IMR-90 (cell line): Measurements from ENCODE around the gene HES7. TPM values are rescaled to one million over a fixed set of nuclear protein-coding genes. Genes with fewer than 3 reads are reported as not detected.

Source experiments
- ATAC-seq: fragments of 200-7000 bp; cut with Tn5 transposase; 2 replicates; pipeline ENCODE4 v1.9.1; 2020; ENCODE audit warnings: low read depth, mild to moderate bottlenecking, moderate library complexity
- BruUV-seq: library from RNA; stranded (reverse); fragments of 400-500 nt; replicated peaks from 2 replicates; lab custom pipeline; 2021; lab: Mats Ljungman, UMichigan
- CTCF ChIA-PET: fragments of 300-600 bp; formaldehyde crosslinking; extraction: SDS; loops from one replicate; lab custom pipeline; 2021; ENCODE audit warnings: antibody characterized with exemption; lab: Yijun Ruan, JAX
- POLR2A ChIA-PET: fragments of 300-600 bp; sonication (Branson Sonifier 250); formaldehyde crosslinking; loops from one replicate; lab custom pipeline; 2022; ENCODE audit warnings: antibody characterized with exemption; ENCODE audit not compliant: unreplicated experiment; lab: Charles Lee
- DNase-seq: peaks from one replicate; pipeline ENCODE4 v3.0.0; 2013
- H2AFZ ChIP-seq: replicated peaks from 2 replicates; pipeline ENCODE3; 2013; ENCODE audit warnings: low read length, mild to moderate bottlenecking; ENCODE audit not compliant: poor library complexity
- H2AK5ac ChIP-seq: 2 replicates; pipeline ENCODE4 v1.6.1; 2013; ENCODE audit warnings: low read depth, low read length, inconsistent platforms
- H2AK9ac ChIP-seq: replicated peaks from 2 replicates; pipeline ENCODE3; 2013; ENCODE audit warnings: mild to moderate bottlenecking, low read depth, low read length, moderate library complexity; ENCODE audit not compliant: poor library complexity
- H2BK120ac ChIP-seq: 2 replicates; pipeline ENCODE4 v1.6.1; 2013; ENCODE audit warnings: low read depth, low read length, inconsistent platforms
- H2BK15ac ChIP-seq: 3 replicates; pipeline ENCODE4 v1.6.1; 2013; ENCODE audit warnings: low read depth, low read length, inconsistent platforms
- H2BK20ac ChIP-seq: 2 replicates; pipeline ENCODE4 v1.6.1; 2013; ENCODE audit warnings: low read depth, mild to moderate bottlenecking, inconsistent platforms, low read length, moderate library complexity
- H2BK5ac ChIP-seq: 2 replicates; pipeline ENCODE4 v1.6.1; 2013; ENCODE audit warnings: mild to moderate bottlenecking, low read depth, low read length, inconsistent platforms; ENCODE audit not compliant: poor library complexity, severe bottlenecking
- H3K14ac ChIP-seq: replicated peaks from 2 replicates; pipeline ENCODE4 v1.6.1; 2013; ENCODE audit warnings: low read depth, low read length, inconsistent platforms
- H3K18ac ChIP-seq: 2 replicates; pipeline ENCODE4 v1.6.1; 2013; ENCODE audit warnings: low read depth, low read length, control low read depth
- H3K23ac ChIP-seq: 2 replicates; pipeline ENCODE4 v1.6.1; 2013; ENCODE audit warnings: low read depth, low read length, inconsistent platforms
- H3K27ac ChIP-seq: 2 replicates; pipeline ENCODE4 v1.5.1; 2013; ENCODE audit warnings: mild to moderate bottlenecking, control low read depth, low read length; ENCODE audit not compliant: insufficient read depth
- H3K27me3 ChIP-seq: 2 replicates; pipeline ENCODE4 v1.6.1; 2013; ENCODE audit warnings: low read length; ENCODE audit not compliant: control insufficient read depth, insufficient read depth
- H3K36me3 ChIP-seq: 2 replicates; pipeline ENCODE4 v1.6.1; 2013; ENCODE audit warnings: low read length, mixed read lengths; ENCODE audit not compliant: control insufficient read depth, insufficient read depth
- H3K4ac ChIP-seq: 2 replicates; pipeline ENCODE4 v1.6.1; 2013; ENCODE audit warnings: low read depth, low read length, inconsistent platforms
- H3K4me1 ChIP-seq: 2 replicates; pipeline ENCODE4 v1.6.1; 2013; ENCODE audit warnings: low read length, mixed read lengths; ENCODE audit not compliant: control insufficient read depth, insufficient read depth
- H3K4me2 ChIP-seq: 2 replicates; pipeline ENCODE4 v1.6.1; 2013; ENCODE audit warnings: low read depth, mild to moderate bottlenecking, control low read depth, low read length, moderate library complexity
- H3K4me3 ChIP-seq: 2 replicates; pipeline ENCODE4 v1.5.1; 2013; ENCODE audit warnings: low read depth, mild to moderate bottlenecking, control low read depth, low read length, moderate library complexity; ENCODE audit not compliant: insufficient read depth
- H3K56ac ChIP-seq: 2 replicates; pipeline ENCODE4 v1.6.1; 2013; ENCODE audit warnings: low read length, inconsistent platforms; ENCODE audit not compliant: insufficient read depth; ENCODE audit errors: extremely low read depth
- H3K79me1 ChIP-seq, 2 experiments: 2 replicates each; pipeline ENCODE4 v1.6.1; 2013; ENCODE audit warnings: low read length in 2 of 2, inconsistent platforms in 1 of 2, low read depth in 1 of 2
- H3K9ac ChIP-seq: 2 replicates; pipeline ENCODE4 v1.6.1; 2013; ENCODE audit warnings: low read depth, low read length, control low read depth
- H3K9me1 ChIP-seq: 2 replicates; pipeline ENCODE4 v1.6.1; 2013; ENCODE audit warnings: low read length, inconsistent platforms; ENCODE audit not compliant: insufficient read depth
- H3K9me3 ChIP-seq: 2 replicates; pipeline ENCODE4 v1.6.1; 2013; ENCODE audit warnings: low read length; ENCODE audit not compliant: control insufficient read depth, insufficient read depth
- H4K20me1 ChIP-seq: 2 replicates; pipeline ENCODE4 v1.6.1; 2013; ENCODE audit warnings: low read length, inconsistent platforms; ENCODE audit not compliant: insufficient read depth
- H4K5ac ChIP-seq: 2 replicates; pipeline ENCODE4 v1.6.1; 2013; ENCODE audit warnings: mild to moderate bottlenecking, low read depth, low read length, control low read depth
- H4K8ac ChIP-seq, 2 experiments: 2 replicates each; pipeline ENCODE4 v1.6.1; 2013; ENCODE audit warnings: low read depth in 2 of 2, low read length in 2 of 2, control low read depth in 1 of 2, inconsistent platforms in 1 of 2
- H4K91ac ChIP-seq: 2 replicates; pipeline ENCODE4 v1.6.1; 2013; ENCODE audit warnings: low read depth, low read length, inconsistent platforms; ENCODE audit not compliant: insufficient read depth
- BHLHE40 ChIP-seq: fragments of 150-350 bp; IDR thresholded peaks from 2 replicates; pipeline ENCODE4 v1.6.1; 2016; ENCODE audit warnings: mild to moderate bottlenecking, low read depth, low read length
- CEBPB ChIP-seq: IDR thresholded peaks from 2 replicates; pipeline ENCODE4 v1.6.1; 2012; ENCODE audit warnings: low read depth, low read length, improper control_type of control experiment
- CHD1 ChIP-seq: IDR thresholded peaks from 2 replicates; pipeline ENCODE4 v1.6.1; 2012; ENCODE audit warnings: low read depth, low read length, improper control_type of control experiment
- CTCF ChIP-seq: conservative IDR thresholded peaks from 2 replicates; pipeline ENCODE4 v1.5.1; 2012; ENCODE audit warnings: mild to moderate bottlenecking, low read depth, low read length, improper control_type of control experiment
- ELK1 ChIP-seq: fragments of 150-350 bp; IDR thresholded peaks from 2 replicates; pipeline ENCODE4 v1.6.1; 2016; ENCODE audit warnings: low read depth, mild to moderate bottlenecking, low read length, moderate library complexity, borderline replicate concordance
- FOS ChIP-seq: fragments of 150-350 bp; IDR thresholded peaks from 2 replicates; pipeline ENCODE4 v1.6.1; 2016; ENCODE audit warnings: low read depth, low read length
- MAFK ChIP-seq: IDR thresholded peaks from 2 replicates; pipeline ENCODE4 v1.6.1; 2012; ENCODE audit warnings: low read depth, low read length, improper control_type of control experiment
- MAZ ChIP-seq: IDR thresholded peaks from 2 replicates; pipeline ENCODE4 v1.6.1; 2012; ENCODE audit warnings: low read depth, mild to moderate bottlenecking, low read length, improper control_type of control experiment, moderate library complexity, borderline replicate concordance
- MXI1 ChIP-seq: IDR thresholded peaks from 2 replicates; pipeline ENCODE4 v1.6.1; 2012; ENCODE audit warnings: low read depth, mild to moderate bottlenecking, low read length, moderate library complexity, borderline replicate concordance
- NFE2L2 ChIP-seq: fragments of 150-350 bp; IDR thresholded peaks from 2 replicates; pipeline ENCODE4 v1.6.1; 2016; ENCODE audit warnings: low read depth, mild to moderate bottlenecking, low read length
- RAD21 ChIP-seq: IDR thresholded peaks from 2 replicates; pipeline ENCODE4 v1.6.1; 2012; ENCODE audit warnings: low read length, improper control_type of control experiment
- RCOR1 ChIP-seq: IDR thresholded peaks from 2 replicates; pipeline ENCODE4 v1.6.1; 2012; ENCODE audit warnings: mild to moderate bottlenecking, low read length, improper control_type of control experiment; ENCODE audit not compliant: insufficient replicate concordance
- RFX5 ChIP-seq: IDR thresholded peaks from 2 replicates; pipeline ENCODE4 v1.8.0; 2012; ENCODE audit warnings: low read depth, mild to moderate bottlenecking, low read length, moderate library complexity
- SMC3 ChIP-seq: fragments of 150-350 bp; IDR thresholded peaks from 2 replicates; pipeline ENCODE4 v1.6.1; 2016; ENCODE audit warnings: low read depth, mild to moderate bottlenecking, antibody characterized with exemption, low read length, moderate library complexity
- WGBS, 2 experiments: methylation state at CpG; one replicate each; pipeline versions ENCODE4 v1.1.5 to v1.1.7; 2013; ENCODE audit warnings: missing lambda C conversion rate in 2 of 2; ENCODE audit not compliant: insufficient read length in 1 of 2; ENCODE audit errors: extremely low coverage in 2 of 2; 5-methylcytosine and 5-hydroxymethylcytosine counted together
- dilution Hi-C: fragments of 300-500 bp; cut with HindIII; formaldehyde crosslinking; loops from one replicate; pipeline ENCODE4 v1.14.3; 2018; ENCODE audit warnings: low sequenced_read_pairs; ENCODE audit not compliant: unreplicated experiment
- in situ Hi-C: fragments of 300-500 bp; cut with MboI; formaldehyde crosslinking; loops from 3 replicates; pipeline ENCODE4 v1.14.3; 2019; ENCODE audit warnings: low sequenced_read_pairs, inconsistent platforms, mixed read lengths
- intact Hi-C: fragments of 100-400 bp; cut with micrococcal nuclease; formaldehyde crosslinking; loops from 2 replicates; pipeline ENCODE4 v1.10.0; 2022
- polyA plus RNA-seq, 3 experiments: library from polyadenylated mRNA; depleted of rRNA; stranded (reverse); fragments of >200 nt; gene quantifications; 2 replicates each; pipeline ENCODE4 v1.2.3, GENCODE V29; 2012; ENCODE audit warnings: low replicate concordance in 1 of 3
- total RNA-seq: library from RNA; depleted of rRNA; stranded (reverse); fragments of >200 nt; gene quantifications from 2 replicates; pipeline ENCODE4 v1.2.3, GENCODE V29; 2012

The HES7 gene
- total and polyA plus RNA-seq, 2 of the 4 experiments (the other 2 are of a cell fraction): 0.43 TPM; not detected in 1

GRCh38 chr17:8122924-8123694 lies 797 bp downstream of the HES7 start:
- peak overlapping the region; percentile 73 for H3K4me3 ChIP-seq
- 2% methylated on average over 19 of the region's 55 CpGs; no CpG with 5 or more reads in 1 of the 2 experiments for WGBS, 2 experiments
- peaks cover 24% of the 10 kb centered on the region for H4K20me1 ChIP-seq
- peaks cover 9% of the 10 kb centered on the region for H3K9me1 ChIP-seq
- H3K36me3 ChIP-seq: no peaks in the 10 kb centered on the region
- no peak overlapping the region for H4K8ac ChIP-seq
- H3K4me2 ChIP-seq: peak overlapping the region; percentile 86
- no peak overlapping the region for H3K18ac ChIP-seq
- H2BK20ac ChIP-seq: no peak overlapping the region
- H2AFZ ChIP-seq: peak overlapping the region; percentile 88
- peak overlapping the region; percentile 37; the same call in 1 of the 2 replicates for H3K9ac ChIP-seq
- no peak overlapping the region for H2BK5ac ChIP-seq
- in situ Hi-C loops: loop anchor here (5.0 kb wide), 1 partner anchor 99 kb away; no protein-coding TSS in a partner anchor
- ATAC-seq (no peak), DNase-seq (peak; percentile 27)
- dilution Hi-C loops: loop anchor here (25.0 kb wide), 1 partner anchor 114 kb away; the partner anchor contains the start of genes CTC1 and PFAS
- 0 out of 2 replicates have a peak overlapping the region, but pooled peaks have one; percentile 12 for H3K14ac ChIP-seq
- no peak overlapping the region for H3K56ac ChIP-seq
- peak overlapping the region; percentile 28; the same call in 1 of the 2 replicates for H3K23ac ChIP-seq
- no TSS peak for BruUV-seq
- H3K4ac ChIP-seq: peak overlapping the region; percentile 19; the same call in 1 of the 2 replicates
- no peak overlapping the region for H4K5ac ChIP-seq
- H4K91ac ChIP-seq: no peak overlapping the region
- intact Hi-C loops: no loop called here
- no peak overlapping the region for H2BK120ac ChIP-seq
- peaks cover 12% of the 10 kb centered on the region for H3K4me1 ChIP-seq
- ChIA-PET CTCF (no interaction called here), POLR2A (no interaction called here)
- peak overlapping the region; percentile 30 for H2AK9ac ChIP-seq
- no peaks in the 10 kb centered on the region for H3K9me3 ChIP-seq
- H3K27me3 ChIP-seq: no peaks in the 10 kb centered on the region
- no peaks in the 10 kb centered on the region; a peak in 1 of 4 replicates for H3K79me1 ChIP-seq
- no peak overlapping the region for H2BK15ac ChIP-seq
- no peak overlapping the region for H3K27ac ChIP-seq
- no peak overlapping the region for H2AK5ac ChIP-seq
- no peak for TF ChIP-seq CEBPB
- no peak for TF ChIP-seq FOS
- TF ChIP-seq MXI1: peak; percentile 58; the same call in 1 of the 2 replicates
- TF ChIP-seq SMC3: no peak
- TF ChIP-seq RCOR1: no peak
- no peak for TF ChIP-seq ELK1
- no peak for TF ChIP-seq MAFK
- no peak for TF ChIP-seq NFE2L2
- TF ChIP-seq RAD21: no peak
- no peak for TF ChIP-seq MAZ
- no peak for TF ChIP-seq CTCF
- peak; percentile 79 for TF ChIP-seq BHLHE40
- TF ChIP-seq CHD1: no peak
- TF ChIP-seq RFX5: no peak
